IPS DF 4.7 (cell line): ENCODE measurements around the gene LRRC45.

Experiments
- DNase-seq: peaks from one replicate; pipeline ENCODE4 v3.0.0-alpha.2; 2013; ENCODE audit warnings: low spot score; ENCODE audit errors: extremely low read depth

The LRRC45 gene

GRCh38 chr17:82062076-82062983 lies 39.2 kb downstream of the LRRC45 start:
- no peak for DNase-seq

DNA sequence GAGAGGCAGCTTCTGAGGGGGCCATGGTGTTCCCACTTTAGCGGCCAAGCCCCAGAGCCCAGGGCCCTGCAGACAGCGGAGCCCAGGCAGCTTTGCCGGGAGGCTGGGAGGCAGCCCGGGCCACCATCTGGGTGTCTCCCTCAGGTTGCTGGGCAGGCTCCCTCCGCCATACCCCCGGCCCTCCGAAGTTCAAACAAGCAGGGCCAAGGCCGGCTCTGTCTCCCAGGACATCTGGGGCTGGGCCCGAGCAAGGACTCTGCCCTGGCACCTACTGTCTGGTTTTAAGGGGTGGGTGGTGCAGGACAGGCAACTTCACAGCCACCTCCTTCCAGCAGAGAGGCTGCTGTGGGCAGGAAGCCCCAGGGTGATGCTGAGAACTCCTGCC lies 39.9 kb downstream of the LRRC45 start:
- no peak for DNase-seq

DNA sequence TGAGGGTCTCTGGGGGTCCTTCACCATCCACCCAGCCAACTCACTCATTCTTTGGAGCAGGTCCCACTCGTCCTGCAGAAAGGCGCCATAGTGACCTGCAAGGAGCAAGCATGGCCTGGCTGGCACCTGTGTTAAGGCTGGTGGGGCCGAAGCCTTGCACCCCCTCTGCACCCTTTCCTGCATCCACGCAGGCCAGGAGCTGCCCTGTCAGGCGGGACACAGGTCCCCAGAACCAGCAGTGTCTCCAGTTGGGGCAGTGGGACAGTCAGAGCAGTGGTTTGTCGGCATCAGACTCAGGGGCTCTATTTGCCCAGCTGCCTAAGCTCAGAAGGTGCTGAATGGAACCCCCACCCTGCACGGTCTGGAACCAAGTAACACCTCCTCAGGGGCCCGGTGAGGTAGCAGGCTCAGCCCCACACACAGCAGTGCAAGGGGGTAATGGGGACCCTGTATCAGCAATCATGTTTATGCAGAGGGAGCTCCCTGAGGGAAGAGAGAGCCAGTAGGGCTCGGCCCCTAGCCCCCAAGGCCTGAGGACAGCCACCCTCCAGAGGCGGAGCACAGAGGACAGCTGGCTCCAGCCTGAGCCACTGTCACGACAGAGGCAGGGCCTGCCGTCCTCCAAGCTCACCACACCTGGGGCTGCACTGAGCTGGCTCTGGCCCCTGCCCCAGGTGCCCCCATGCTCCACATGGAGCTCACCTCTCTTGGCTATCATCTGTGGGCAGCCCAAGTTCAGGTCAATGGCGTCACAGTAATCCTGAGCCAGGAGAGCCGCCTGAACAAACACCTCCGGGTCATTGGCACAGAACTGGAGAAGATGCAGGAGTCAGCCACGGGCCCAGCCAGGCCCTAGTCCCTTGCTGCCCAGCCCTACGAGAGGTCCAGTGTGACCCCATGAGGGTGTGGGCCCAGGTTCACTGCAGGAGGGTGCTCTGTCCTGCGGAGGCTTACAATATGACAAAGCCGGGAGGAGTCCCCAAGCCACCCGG lies 40.6 kb downstream of the LRRC45 start:
- no peak for DNase-seq

GRCh38 chr17:82064433-82065192 lies 41.5 kb downstream of the LRRC45 start:
- DNase-seq: no peak

DNA sequence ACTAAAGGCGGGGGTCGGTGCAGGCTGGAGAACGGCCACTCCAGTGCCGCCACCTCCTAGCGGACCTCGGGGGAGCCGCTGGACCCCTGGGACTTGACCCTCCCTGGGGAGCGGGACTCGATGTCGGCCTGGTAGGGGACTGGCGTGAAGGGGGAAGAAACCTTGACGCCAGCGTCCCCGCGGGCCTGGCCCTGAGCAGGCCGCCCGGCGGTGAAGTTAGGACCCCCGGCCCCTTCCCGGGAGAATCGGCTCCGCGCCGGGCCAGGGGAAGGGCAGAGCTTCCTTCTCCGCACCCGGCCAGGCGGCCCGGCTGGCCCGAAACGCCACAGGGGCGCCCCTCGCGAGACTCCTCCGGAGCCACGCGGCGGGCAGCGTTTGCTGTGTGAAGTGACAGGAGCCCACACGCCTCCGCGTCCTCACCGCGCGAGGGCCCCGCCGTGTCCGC lies 42.1 kb downstream of the LRRC45 start:
- no peak for DNase-seq

DNA sequence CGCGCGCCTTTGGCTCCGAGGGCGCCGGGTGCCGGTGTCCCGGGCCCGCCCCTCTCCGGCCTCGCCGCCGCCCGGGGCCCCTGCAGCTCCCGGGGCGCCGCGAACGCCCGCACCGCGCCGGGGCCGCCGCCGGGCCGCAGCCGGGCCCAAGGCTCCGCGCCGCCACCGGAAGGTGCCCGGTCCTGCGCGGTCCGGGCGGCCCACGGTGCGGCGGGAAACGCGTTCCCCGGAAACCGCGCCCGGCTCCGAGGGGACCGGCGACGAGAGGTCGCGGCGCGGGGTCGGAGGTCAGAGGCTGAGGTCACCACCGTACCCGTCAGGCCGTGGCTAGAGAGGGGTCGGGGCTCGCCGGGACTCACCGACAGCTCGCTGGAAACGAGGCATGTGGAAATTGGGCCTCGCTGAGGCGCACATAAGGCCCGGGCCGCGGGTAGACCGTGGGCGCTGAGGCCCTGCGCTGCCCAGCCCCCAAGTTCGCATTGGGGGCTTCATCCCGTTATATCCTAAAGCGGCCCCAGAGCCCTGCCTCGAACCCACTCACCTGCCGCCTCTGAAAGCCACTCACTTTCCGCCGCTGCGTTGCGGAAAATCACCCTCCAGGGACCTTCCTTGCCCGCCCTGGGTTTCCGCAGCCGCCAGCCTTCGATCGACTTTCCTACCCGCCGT lies 42.7 kb downstream of the LRRC45 start, which contains the start of gene DUS1L:
DUS1L (minus strand) TSS at position 167 of the 666 bp plus-strand sequence. CDS start 745 bp downstream, outside the sequence.
- DNase-seq: no peak

DNA sequence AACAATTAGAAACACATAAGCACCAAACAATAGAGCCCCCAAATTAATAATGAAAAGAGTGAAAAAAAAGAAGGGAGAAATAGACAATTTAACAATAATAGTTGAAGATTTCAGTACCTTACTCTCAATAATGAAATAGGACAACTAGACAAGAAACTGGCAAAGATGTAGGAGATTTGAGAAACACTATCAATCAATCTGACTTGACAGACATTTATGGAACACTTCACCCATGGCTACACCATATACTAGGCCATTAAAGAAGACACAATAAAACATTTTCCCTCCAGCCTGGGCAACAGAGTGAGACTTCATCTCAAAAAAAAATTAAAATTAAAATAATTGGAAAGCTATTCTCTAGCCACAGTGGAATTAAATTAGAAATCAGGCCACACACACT lies 47.5 kb downstream of the LRRC45 start:
- no peak for DNase-seq

DNA sequence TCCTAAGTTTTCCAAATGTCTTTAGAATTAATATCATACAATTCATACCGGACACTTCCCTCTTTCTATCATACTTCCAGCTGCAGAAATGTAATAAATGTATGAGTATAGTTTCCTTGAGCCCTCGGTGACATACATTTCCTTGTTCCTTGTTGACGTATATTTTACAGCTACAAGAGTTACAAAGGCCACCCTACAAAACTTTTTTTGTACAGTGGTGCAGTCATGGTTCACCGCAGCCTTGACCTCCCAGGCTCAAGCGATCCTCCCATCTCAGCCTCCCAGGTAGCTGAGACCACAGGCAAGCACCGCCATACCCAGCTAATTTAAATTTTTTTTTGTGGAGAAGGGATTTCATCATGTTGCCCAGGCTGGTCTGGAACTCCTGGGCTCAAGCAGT lies 49.7 kb downstream of the LRRC45 start:
- no peak for DNase-seq

DNA sequence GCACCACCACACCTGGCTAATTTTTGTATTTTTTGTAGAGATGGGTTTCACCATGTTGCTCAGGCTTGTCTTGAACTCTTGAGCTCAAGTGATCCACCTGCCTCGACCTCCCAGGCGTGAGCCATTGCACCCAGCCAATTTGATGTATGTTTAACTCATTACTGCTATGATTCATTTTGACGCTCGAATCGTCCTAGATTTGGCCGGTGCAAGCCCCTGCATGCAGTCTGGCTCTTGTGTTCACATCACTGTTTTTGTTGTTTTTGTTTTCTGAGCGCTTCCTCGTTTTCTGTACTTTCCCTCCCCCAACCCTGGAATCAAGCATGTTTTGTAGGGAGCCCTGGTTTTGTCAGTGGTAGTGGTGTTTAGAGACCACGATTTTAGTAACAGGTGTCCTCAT lies 50.3 kb downstream of the LRRC45 start:
- DNase-seq: no peak

GRCh38 chr17:82076018-82076784 lies 53.1 kb downstream of the LRRC45 start:
- no peak for DNase-seq

- DNase-seq: no peak
Observed at GRCh38 chr17:82076785-82077591, 53.9 kb downstream of the LRRC45 start.

- no peak for DNase-seq
Observed at GRCh38 chr17:82077617-82078358, 54.7 kb downstream of the LRRC45 start.

DNA sequence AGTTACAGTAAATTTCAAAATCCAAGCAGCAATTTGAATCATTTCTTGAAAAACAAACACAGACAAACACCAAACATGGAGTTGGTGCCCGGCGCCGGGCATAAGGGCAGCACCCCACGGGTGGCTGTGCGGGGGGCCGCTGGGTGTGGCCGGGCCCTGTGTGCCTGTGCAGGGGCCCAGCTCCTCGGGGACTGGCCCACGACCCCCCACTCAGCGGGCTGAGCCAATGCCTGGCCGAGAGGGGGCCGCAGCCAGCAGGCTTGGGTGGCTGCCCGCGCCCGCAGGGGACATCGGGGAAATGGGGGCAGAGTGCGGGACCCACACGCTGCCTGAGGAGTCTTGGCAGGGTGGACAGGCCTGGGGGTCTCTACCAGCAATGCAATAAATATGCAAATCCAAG lies 55.3 kb downstream of the LRRC45 start:
- no peak for DNase-seq

DNA sequence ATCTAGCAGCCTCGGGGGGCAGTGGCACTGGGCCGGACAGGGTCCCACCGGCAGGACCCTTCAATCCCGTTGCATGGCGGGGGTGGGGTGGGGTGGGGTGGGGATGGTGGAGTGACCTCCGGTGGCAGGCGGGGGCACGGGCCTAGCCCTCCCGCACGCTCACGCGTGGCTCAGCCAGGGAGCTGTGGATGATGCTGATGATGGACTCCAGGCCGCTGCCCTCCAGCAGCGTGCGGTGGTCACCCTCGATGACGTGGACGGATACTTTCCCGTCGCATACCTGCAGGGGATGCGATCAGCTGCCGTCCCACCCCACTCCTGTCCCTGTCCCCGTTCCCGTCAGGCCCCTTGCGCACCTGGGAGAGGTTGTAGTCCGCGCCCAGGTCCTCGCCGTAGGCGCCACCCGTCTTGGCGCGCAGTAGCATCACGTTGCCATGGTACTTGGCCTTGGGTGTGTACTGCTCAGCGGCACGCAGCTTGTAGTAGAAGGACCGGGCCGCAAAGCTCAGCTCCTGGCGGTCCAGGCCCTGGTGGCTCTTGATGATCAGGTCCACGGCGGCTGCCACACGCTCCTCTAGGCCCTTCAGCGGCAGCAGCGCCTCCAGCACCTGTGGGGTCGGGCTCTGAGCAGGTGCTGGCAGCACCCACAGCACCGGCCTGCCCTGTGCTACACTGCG lies 56.0 kb downstream of the LRRC45 start:
- no peak for DNase-seq

- no peak for DNase-seq
Observed at GRCh38 chr17:82080048-82080788, 57.1 kb downstream of the LRRC45 start.
